Subcutaneous abdominal adipose tissue (tissue), 5 donors: Measurements from ENCODE around the gene APLN.
A peak's percentile ranks its signal among the peaks of the same experiment; 100 is the strongest.

Experiments used
- H3K27ac ChIP-seq: one replicate; pipeline ENCODE4 v1.7.0; 2013; ENCODE audit warnings: low read depth, mild to moderate bottlenecking, inconsistent platforms, low read length, moderate library complexity
- H3K27me3 ChIP-seq, 5 donors: one replicate each; pipeline ENCODE4 v1.7.0; 2013; ENCODE audit warnings: low read length in 5 of 5, inconsistent platforms in 1 of 5; ENCODE audit not compliant: control insufficient read depth in 5 of 5, insufficient read depth in 4 of 5
- H3K36me3 ChIP-seq, 5 donors: one replicate each; pipeline ENCODE4 v1.7.0; 2013; ENCODE audit warnings: low read length in 5 of 5; ENCODE audit not compliant: control insufficient read depth in 5 of 5, insufficient read depth in 5 of 5
- H3K4me1 ChIP-seq, 5 donors: one replicate each; pipeline ENCODE4 v1.7.0; 2013; ENCODE audit warnings: low read length in 5 of 5, mild to moderate bottlenecking in 3 of 5, moderate library complexity in 1 of 5; ENCODE audit not compliant: control insufficient read depth in 5 of 5, insufficient read depth in 5 of 5
- H3K4me3 ChIP-seq, 5 donors: one replicate each; pipeline ENCODE4 v1.7.0; 2013; ENCODE audit warnings: low read length in 5 of 5, low read depth in 1 of 5
- H3K9ac ChIP-seq, 5 donors: one replicate each; pipeline ENCODE4 v1.7.0; 2013; ENCODE audit warnings: low read length in 5 of 5, mild to moderate bottlenecking in 4 of 5, moderate library complexity in 3 of 5
- H3K9me3 ChIP-seq, 5 donors: one replicate each; pipeline ENCODE4 v1.7.0; 2013; ENCODE audit warnings: low read length in 5 of 5; ENCODE audit not compliant: control insufficient read depth in 5 of 5
- donor health status: healthy.
- donor health status: healthy.
- donor health status: healthy.
- donor health status: healthy.
- donor health status: healthy.

Gene APLN

DNA sequence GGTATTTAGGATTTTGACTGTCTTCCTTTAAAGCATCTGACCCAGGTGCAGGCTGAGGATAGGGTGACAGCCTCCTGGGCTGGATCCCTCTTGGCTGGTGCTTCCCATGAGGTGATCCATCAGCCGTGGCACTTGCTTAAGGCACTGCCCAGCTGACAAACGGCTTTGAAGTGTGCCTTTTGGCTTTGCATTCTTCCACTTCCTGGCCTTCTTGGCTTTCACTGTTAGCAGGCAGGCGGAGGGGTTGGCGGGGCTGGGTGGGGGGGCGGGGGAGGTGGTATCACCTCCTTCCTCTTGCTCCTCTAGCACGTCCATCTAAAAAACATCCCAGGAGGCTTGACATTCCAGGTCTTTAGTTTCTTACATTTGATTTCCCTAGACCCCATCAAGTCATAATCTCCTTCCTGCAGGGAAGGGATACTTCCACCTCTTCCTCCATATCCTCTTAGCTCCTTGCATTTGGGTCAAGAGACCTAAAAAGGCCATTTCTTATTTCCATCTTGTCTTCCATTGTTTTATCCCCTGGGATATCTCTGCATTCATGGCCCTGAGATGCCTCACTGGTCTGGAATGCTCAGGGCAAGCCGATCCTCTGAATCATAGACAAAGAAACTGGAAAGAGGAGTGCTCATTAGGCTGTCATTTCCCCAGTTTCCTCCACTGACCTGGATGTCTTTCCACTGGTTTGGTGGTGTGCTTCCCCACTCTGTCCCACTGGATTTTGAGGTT is 11.3 kb upstream of the APLN start:
- peaks cover 0 to 16% (median 4%) of the 10 kb centered on the region in 5 donors for H3K9me3 ChIP-seq
- H3K27ac ChIP-seq = no peak overlapping the region
- no peak overlapping the region for H3K4me3 ChIP-seq
- peaks cover 0 to 10% (median 3%) of the 10 kb centered on the region in 5 donors for H3K4me1 ChIP-seq
- peaks cover 0 to 5% (median 0%) of the 10 kb centered on the region in 5 donors for H3K27me3 ChIP-seq
- no peaks in the 10 kb centered on the region for H3K36me3 ChIP-seq
- H3K9ac ChIP-seq = no peak overlapping the region

DNA sequence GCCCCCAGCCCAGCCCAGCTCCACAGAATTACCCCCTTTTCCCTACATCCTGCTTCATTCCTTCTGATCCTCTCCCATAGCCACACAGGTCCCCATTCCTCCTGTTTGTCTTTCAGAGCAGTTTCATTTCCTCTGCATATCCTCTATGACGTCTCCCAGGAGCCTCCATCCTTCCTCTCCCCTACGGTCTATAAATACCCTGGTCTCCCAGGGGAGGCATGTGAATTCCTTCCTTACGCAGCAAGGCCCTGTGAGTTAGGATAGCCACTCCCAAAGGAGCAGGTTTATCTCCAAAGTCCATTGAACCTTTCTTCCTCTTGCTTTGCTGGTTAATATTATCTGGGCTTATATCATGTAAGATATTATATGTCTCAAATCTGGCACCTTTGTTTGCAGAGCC is 8.4 kb upstream of the APLN start:
- Histone ChIP-seq H3K36me3 (no peaks in the 10 kb centered on the region), H3K27ac (no peak overlapping the region), H3K4me1 (peaks cover 0 to 10% (median 3%) of the 10 kb centered on the region in 5 donors), H3K9ac (no peak overlapping the region), H3K4me3 (no peak overlapping the region), H3K9me3 (peaks cover 0 to 10% (median 5%) of the 10 kb centered on the region in 5 donors), H3K27me3 (peaks cover 0 to 5% (median 0%) of the 10 kb centered on the region in 5 donors)

DNA sequence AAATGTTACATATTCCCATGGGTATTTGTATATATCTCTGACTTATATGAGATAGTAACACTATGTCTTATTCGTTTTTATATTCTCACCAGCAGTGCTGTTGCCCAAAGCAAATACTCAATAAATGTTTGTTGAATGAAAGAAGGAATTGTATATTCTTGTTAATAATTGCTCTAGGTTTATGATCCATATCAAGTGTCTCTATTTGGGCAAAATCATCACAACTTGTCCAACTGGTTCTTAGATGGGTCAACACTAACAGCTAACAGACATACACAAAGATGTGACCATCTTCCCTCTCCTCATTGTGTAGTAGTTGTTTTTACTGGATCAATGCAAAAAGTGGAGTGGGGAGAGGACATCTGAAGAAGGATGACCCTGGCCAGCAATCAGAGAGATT is 6.6 kb upstream of the APLN start:
- Histone ChIP-seq H3K27ac (no peak overlapping the region), H3K27me3 (peaks cover 0 to 5% (median 0%) of the 10 kb centered on the region in 5 donors), H3K4me1 (peaks cover 0 to 10% (median 3%) of the 10 kb centered on the region in 5 donors), H3K9me3 (peaks cover 0 to 5% (median 0%) of the 10 kb centered on the region in 5 donors), H3K9ac (no peak overlapping the region), H3K36me3 (no peaks in the 10 kb centered on the region), H3K4me3 (no peak overlapping the region)

DNA sequence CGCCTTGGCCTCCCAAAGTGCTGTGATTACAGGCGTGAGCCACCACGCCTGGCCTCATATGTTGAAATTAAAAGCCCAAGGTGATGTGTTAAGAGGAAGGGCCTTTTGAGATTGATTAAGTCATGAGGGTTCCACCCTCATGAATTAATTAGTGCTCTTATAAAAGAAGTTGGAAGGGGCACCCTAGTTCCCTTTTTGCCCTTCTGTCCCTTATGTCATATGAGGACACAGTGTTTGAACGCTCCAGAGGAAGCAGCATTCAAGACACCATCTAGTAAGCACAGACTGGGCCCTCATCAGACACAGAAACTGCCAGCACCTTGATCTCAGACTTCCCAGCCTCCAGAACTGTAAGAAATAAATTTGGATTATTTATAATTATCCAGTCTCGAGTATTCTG is 5.1 kb upstream of the APLN start:
- peaks cover 0 to 5% (median 0%) of the 10 kb centered on the region in 5 donors for H3K9me3 ChIP-seq

DNA sequence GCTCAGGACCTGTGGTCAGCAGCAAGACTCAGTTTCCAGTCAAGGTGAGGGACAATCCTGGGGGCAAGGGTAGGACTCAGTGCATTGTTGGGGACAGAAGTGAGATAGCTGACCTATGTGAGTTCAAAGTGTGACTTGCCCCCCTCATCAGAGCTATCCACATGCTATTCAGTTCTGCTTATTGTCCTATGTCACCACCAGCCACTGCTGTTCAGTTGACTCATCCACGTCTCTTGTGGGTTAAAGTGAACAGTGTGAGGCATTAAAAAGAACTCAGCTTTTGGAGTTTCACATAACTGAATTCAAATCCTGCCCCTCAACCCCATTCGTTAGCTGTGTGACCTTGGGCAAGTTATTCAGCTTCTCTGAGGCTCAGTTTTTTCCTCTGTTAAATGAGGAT is 4.4 kb upstream of the APLN start:
- Histone ChIP-seq H3K36me3 (no peaks in the 10 kb centered on the region), H3K4me1 (peaks cover 0 to 16% (median 8%) of the 10 kb centered on the region in 5 donors), H3K27me3 (peaks cover 0 to 9% (median 7%) of the 10 kb centered on the region in 5 donors), H3K4me3 (no peak overlapping the region), H3K27ac (no peak overlapping the region), H3K9me3 (peaks cover 0 to 5% (median 0%) of the 10 kb centered on the region in 5 donors), H3K9ac (no peak overlapping the region)

More for the DNA sequence above, 5.1 kb upstream of the APLN start:
- H3K4me3 ChIP-seq = no peak overlapping the region
- peaks cover 0 to 9% (median 7%) of the 10 kb centered on the region in 5 donors for H3K27me3 ChIP-seq
- H3K36me3 ChIP-seq = no peaks in the 10 kb centered on the region
- peaks cover 0 to 15% (median 5%) of the 10 kb centered on the region in 5 donors for H3K4me1 ChIP-seq
- no peak overlapping the region for H3K9ac ChIP-seq
- H3K27ac ChIP-seq = no peak overlapping the region

DNA sequence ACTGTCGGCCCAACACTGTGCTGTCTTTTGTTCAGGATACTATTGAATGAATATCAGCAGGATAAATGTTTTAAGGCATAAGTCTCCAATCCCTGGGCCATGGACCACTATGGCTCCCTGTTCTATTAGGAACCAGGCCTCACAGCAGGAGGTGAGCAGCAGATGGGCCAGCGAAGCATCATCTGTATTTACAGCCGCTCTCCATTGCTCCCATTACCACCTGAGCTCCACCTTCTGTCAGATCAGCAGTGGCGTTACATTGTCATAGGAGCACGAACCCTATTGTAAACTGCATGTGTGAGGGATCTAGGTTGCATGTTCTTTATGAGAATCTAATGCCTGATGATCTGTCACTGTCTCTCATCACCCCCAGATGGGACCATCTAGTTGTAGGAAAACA is 3.7 kb upstream of the APLN start:
- Histone ChIP-seq H3K9me3 (peaks cover 0 to 5% (median 0%) of the 10 kb centered on the region in 5 donors), H3K27ac (no peak overlapping the region), H3K9ac (no peak overlapping the region), H3K4me3 (no peak overlapping the region), H3K4me1 (peaks cover 0 to 20% (median 15%) of the 10 kb centered on the region in 5 donors), H3K36me3 (no peaks in the 10 kb centered on the region), H3K27me3 (peaks cover 0 to 12% (median 9%) of the 10 kb centered on the region in 5 donors)

DNA sequence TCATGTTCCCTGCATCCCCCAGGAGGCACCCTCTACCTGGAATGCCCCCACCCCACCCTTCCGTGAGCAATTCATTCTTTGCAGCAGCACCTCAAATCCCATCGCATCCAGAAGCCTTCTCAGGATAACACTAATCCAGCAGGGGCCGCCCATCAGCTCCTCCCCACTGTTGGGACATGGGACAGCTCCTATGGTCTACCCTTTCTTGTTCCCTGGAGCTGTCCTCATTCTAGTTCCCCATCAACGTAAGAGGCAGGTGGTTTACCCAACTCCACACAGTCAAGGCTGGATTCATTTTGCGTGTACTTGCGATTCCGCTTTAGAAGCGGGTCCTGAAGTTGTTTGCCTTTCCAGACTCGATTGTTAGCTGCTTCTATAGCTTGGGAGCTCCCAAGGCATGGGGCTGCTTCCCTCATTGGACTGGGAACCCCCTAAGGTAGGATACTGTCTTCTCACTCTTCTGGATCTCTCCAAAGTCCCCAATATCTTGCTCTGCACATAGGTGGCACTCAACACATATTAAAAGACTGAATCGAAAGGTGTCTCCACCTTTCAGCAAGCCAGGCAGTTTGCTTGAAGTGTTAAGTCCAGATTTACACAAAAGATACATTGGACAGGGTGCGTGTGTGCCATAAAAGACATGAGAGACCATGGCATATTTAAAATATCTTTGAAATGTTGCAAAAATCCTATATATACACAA is 942 bp upstream of the APLN start:
- no peaks in the 10 kb centered on the region for H3K36me3 ChIP-seq
- H3K27ac ChIP-seq = no peak overlapping the region
- peak overlapping the region in 2 of 5 donors; percentile 25 to 65 for H3K4me3 ChIP-seq
- H3K4me1 ChIP-seq = peaks cover 0 to 24% (median 15%) of the 10 kb centered on the region in 5 donors
- H3K27me3 ChIP-seq = peaks cover 0 to 33% (median 21%) of the 10 kb centered on the region in 5 donors
- H3K9me3 ChIP-seq = peaks cover 0 to 5% (median 0%) of the 10 kb centered on the region in 5 donors
- no peak overlapping the region for H3K9ac ChIP-seq

DNA sequence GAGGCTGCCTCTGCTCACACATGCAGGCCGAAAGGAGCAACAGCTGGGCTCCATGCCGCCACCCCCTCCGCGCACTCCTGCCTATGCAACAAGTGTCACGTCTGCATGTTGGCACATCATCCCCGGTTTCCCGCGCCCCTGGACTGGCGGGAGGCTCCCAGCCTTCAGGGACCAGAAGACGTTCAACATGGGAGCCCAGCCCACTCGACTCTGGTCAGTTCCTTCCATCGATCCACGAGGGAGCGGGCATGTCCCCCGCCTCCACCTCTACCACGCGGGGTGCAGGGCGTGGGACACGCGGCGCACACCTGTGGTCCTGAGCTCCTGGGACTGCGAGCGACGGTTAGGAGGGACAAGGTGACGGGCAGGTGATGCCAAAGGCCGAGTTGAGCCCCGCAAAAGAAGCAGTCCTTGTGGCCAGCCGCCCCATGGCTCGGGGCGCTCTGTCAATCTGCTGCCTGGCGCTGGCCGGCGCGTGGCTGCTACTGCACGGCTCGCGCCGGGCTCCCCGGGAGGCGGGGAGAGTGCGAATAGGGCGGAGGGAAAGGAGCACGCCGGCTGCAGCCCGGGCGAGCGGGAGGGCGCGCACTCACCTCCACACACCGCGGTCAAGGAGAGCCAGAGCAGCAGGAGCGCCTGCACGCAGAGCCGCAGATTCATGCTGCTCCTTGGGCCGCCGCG is 645 bp downstream of the APLN start:
- Histone ChIP-seq H3K27me3 (peaks cover 0 to 42% (median 26%) of the 10 kb centered on the region in 5 donors), H3K4me3 (peak overlapping the region in 4 of 5 donors; percentile 38 to 65 (median 52)), H3K9ac (no peak overlapping the region), H3K36me3 (no peaks in the 10 kb centered on the region), H3K4me1 (peaks cover 0 to 24% (median 15%) of the 10 kb centered on the region in 5 donors), H3K27ac (no peak overlapping the region), H3K9me3 (peaks cover 0 to 3% (median 0%) of the 10 kb centered on the region in 5 donors)

DNA sequence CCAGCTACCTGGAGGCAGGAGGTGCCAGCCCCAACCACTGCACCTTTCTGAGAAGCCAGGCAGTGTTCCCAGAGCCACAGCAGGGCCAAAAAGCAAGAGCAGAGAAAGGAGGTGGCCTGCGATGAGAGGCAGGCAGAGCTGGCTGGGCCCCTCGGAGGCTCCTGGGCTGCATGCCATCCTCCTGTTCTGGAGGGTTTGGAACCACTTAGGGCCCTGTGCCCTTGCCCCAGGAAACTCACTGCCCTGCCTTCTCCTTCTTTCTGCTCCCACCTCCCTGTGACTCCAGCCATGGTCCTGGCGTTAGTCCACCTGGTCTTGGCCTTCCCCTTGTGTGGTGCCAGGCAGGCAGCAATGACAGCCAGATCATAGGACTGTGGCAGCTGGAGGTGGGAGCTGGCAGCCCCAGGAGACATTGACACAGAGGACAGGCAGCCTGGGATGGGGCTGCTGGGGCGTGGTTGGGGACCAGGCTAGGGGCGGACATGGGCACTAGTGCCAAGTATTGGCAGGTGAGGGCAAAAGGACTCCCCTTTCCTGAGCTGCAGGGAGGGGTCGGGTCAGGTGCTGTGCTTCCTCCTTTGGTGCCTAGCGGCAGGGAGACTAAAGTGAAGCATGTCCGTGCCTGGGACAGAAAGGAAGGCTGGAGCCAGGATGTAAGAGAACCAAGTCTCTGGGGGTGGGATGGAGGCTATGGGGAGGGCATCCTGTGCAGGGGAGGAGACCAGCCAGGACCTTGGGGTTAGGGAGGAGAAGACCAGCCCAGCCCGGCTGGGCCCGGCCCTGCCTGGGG is 1.4 kb downstream of the APLN start:
- Histone ChIP-seq H3K4me3 (peak overlapping the region in 4 of 5 donors; percentile 38 to 65 (median 52)), H3K9ac (no peak overlapping the region), H3K27me3 (peaks cover 0 to 48% (median 26%) of the 10 kb centered on the region in 5 donors), H3K27ac (no peak overlapping the region), H3K4me1 (peaks cover 0 to 24% (median 15%) of the 10 kb centered on the region in 5 donors), H3K36me3 (no peaks in the 10 kb centered on the region), H3K9me3 (no peaks in the 10 kb centered on the region)
